CD4-positive, CD25-positive, alpha-beta regulatory T cell (primary cell): ENCODE data around the gene SEC24C. TPM values are rescaled to one million over a fixed set of nuclear protein-coding genes. Genes with fewer than 3 reads are reported as not detected.
"Not testable (repeated sequence)": the region's sequence is repeated elsewhere in the genome, so short reads cannot be mapped to it uniquely, and the experiment has no call there.

Source experiments
- ATAC-seq, 2 donors: fragments of 150-1000 bp; cut with Tn5 transposase; one replicate each; pipeline ENCODE4 v1.10.0; 2021; ENCODE audit warnings: low read depth in 2 of 2, moderate number of reproducible peaks in 2 of 2, moderate library complexity in 1 of 2
- DNase-seq, 3 donors: peaks; one replicate each; pipeline versions ENCODE4 v3.0.0 to v3.0.0-alpha.2; 2012 to 2022; ENCODE audit warnings: mixed read lengths in 1 of 3
- H3K27ac ChIP-seq: one replicate; pipeline ENCODE4 v1.7.0; 2013; ENCODE audit warnings: mild to moderate bottlenecking, low read length; ENCODE audit not compliant: insufficient read depth, poor library complexity, severe bottlenecking
- H3K27me3 ChIP-seq: one replicate; pipeline ENCODE4 v1.7.0; 2013; ENCODE audit warnings: low read length; ENCODE audit not compliant: control insufficient read depth, insufficient read depth
- H3K36me3 ChIP-seq: one replicate; pipeline ENCODE4 v1.7.0; 2013; ENCODE audit warnings: mild to moderate bottlenecking, low read length, moderate library complexity; ENCODE audit not compliant: control insufficient read depth, insufficient read depth
- H3K4me1 ChIP-seq: 2 replicates; pipeline ENCODE4 v1.7.0; 2013; ENCODE audit warnings: mild to moderate bottlenecking, low read length; ENCODE audit not compliant: insufficient read depth, control insufficient read depth, poor library complexity, severe bottlenecking
- H3K4me3 ChIP-seq: one replicate; pipeline ENCODE4 v1.7.0; 2013; ENCODE audit warnings: low read depth, mild to moderate bottlenecking, low read length, moderate library complexity
- H3K9me3 ChIP-seq, 2 experiments: 1 replicate in 1 of 2; 2 replicates in 1 of 2; pipeline ENCODE4 v1.7.0; 2013; ENCODE audit warnings: low read length in 2 of 2, mild to moderate bottlenecking in 1 of 2, moderate library complexity in 1 of 2; ENCODE audit not compliant: control insufficient read depth in 2 of 2
- H3K27ac Mint-ChIP-seq, 3 donors: one replicate each; pipeline ENCODE4 v1.8.0; 2020 to 2022; ENCODE audit warnings: mild to moderate bottlenecking in 3 of 3, mixed read lengths in 3 of 3, moderate library complexity in 2 of 3
- H3K27me3 Mint-ChIP-seq: one replicate; pipeline ENCODE4 v1.8.0; 2022; ENCODE audit warnings: mild to moderate bottlenecking, mixed read lengths
- H3K36me3 Mint-ChIP-seq: one replicate; pipeline ENCODE4 v1.8.0; 2020; ENCODE audit warnings: mixed read lengths
- H3K4me1 Mint-ChIP-seq, 4 donors: one replicate each; pipeline ENCODE4 v1.8.0; 2020 to 2022; ENCODE audit warnings: mixed read lengths in 4 of 4, mild to moderate bottlenecking in 1 of 4
- H3K4me3 Mint-ChIP-seq, 4 donors: one replicate each; pipeline ENCODE4 v1.8.0; 2020 to 2022; ENCODE audit warnings: mild to moderate bottlenecking in 4 of 4, mixed read lengths in 4 of 4, moderate library complexity in 3 of 4
- H3K9me3 Mint-ChIP-seq, 7 donors: one replicate each; pipeline ENCODE4 v1.8.0; 2020 to 2022; ENCODE audit warnings: mixed read lengths in 7 of 7, mild to moderate bottlenecking in 3 of 7, moderate library complexity in 2 of 7
- polyA plus RNA-seq, 4 donors: library from polyadenylated mRNA; unstranded; fragments of 300-500 nt; fragmentation: Illumina TruSeq; gene quantifications; one replicate each; pipeline ENCODE4 v1.2.3, GENCODE V29; 2021
- total RNA-seq: library from RNA; stranded (reverse); gene quantifications from one replicate; pipeline ENCODE4 v1.2.3, GENCODE V29; 2022

Gene SEC24C
- total and polyA plus RNA-seq, 5 donors from 2014 or later: 30.2 to 78.2 (median 39.3) TPM

GRCh38 chr10:73707628-73708027, 36.5 kb upstream of the SEC24C start:
- H3K4me1 ChIP-seq, DNase-seq, H3K36me3 ChIP-seq, H3K27me3 ChIP-seq, H3K4me3 Mint-ChIP-seq, H3K27ac Mint-ChIP-seq, H3K9me3 Mint-ChIP-seq, H3K4me1 Mint-ChIP-seq, ATAC-seq, H3K9me3 ChIP-seq, H3K27ac ChIP-seq, H3K27me3 Mint-ChIP-seq, H3K4me3 ChIP-seq: not testable (repeated sequence)
- peaks cover 10% of the 10 kb centered on the region for H3K36me3 Mint-ChIP-seq

GRCh38 chr10:73708122-73708521, 36.0 kb upstream of the SEC24C start:
- peaks cover 13% of the 10 kb centered on the region for H3K36me3 Mint-ChIP-seq
- H3K4me1 Mint-ChIP-seq, H3K9me3 Mint-ChIP-seq, DNase-seq, ATAC-seq, H3K27ac ChIP-seq, H3K4me3 ChIP-seq, H3K27me3 ChIP-seq, H3K9me3 ChIP-seq, H3K27me3 Mint-ChIP-seq, H3K4me1 ChIP-seq, H3K27ac Mint-ChIP-seq, H3K36me3 ChIP-seq, H3K4me3 Mint-ChIP-seq: not testable (repeated sequence)

- not testable (repeated sequence) for H3K4me1 Mint-ChIP-seq, H3K9me3 ChIP-seq, H3K4me3 Mint-ChIP-seq, H3K27me3 ChIP-seq, H3K4me1 ChIP-seq, H3K36me3 Mint-ChIP-seq, H3K27ac ChIP-seq, ATAC-seq, H3K27ac Mint-ChIP-seq, H3K27me3 Mint-ChIP-seq, H3K36me3 ChIP-seq, H3K9me3 Mint-ChIP-seq, H3K4me3 ChIP-seq, DNase-seq
Measured at GRCh38 chr10:73711683-73712082, 32.5 kb upstream of the SEC24C start.

GRCh38 chr10:73713912-73714311, 30.3 kb upstream of the SEC24C start:
- H3K27ac Mint-ChIP-seq, DNase-seq, H3K4me1 ChIP-seq, ATAC-seq, H3K4me3 ChIP-seq, H3K9me3 Mint-ChIP-seq, H3K9me3 ChIP-seq, H3K4me3 Mint-ChIP-seq, H3K27me3 Mint-ChIP-seq, H3K4me1 Mint-ChIP-seq, H3K27ac ChIP-seq, H3K27me3 ChIP-seq: not testable (repeated sequence)
- H3K36me3 ChIP-seq: peaks cover 27% of the 10 kb centered on the region
- peaks cover 26% of the 10 kb centered on the region for H3K36me3 Mint-ChIP-seq

GRCh38 chr10:73714483-73714882, 29.7 kb upstream of the SEC24C start:
- not testable (repeated sequence) for H3K4me1 Mint-ChIP-seq, ATAC-seq, H3K4me3 Mint-ChIP-seq, H3K4me3 ChIP-seq, H3K27ac Mint-ChIP-seq, H3K27ac ChIP-seq, H3K4me1 ChIP-seq, H3K27me3 Mint-ChIP-seq, DNase-seq, H3K9me3 Mint-ChIP-seq, H3K27me3 ChIP-seq, H3K9me3 ChIP-seq
- H3K36me3 Mint-ChIP-seq: peaks cover 32% of the 10 kb centered on the region
- H3K36me3 ChIP-seq: peaks cover 29% of the 10 kb centered on the region

- ATAC-seq, H3K4me3 ChIP-seq, H3K4me1 ChIP-seq, H3K4me1 Mint-ChIP-seq, H3K27ac Mint-ChIP-seq, H3K9me3 ChIP-seq, DNase-seq, H3K27ac ChIP-seq, H3K27me3 Mint-ChIP-seq, H3K9me3 Mint-ChIP-seq, H3K4me3 Mint-ChIP-seq, H3K27me3 ChIP-seq: not testable (repeated sequence)
- H3K36me3 Mint-ChIP-seq: peaks cover 33% of the 10 kb centered on the region
- H3K36me3 ChIP-seq: peaks cover 36% of the 10 kb centered on the region
Measured at GRCh38 chr10:73715179-73716156, 28.7 kb upstream of the SEC24C start.

GRCh38 chr10:73716251-73716650, 27.9 kb upstream of the SEC24C start:
- Histone ChIP-seq H3K27me3 (no peaks in the 10 kb centered on the region), H3K4me3 (no peak overlapping the region), H3K9me3 (no peaks in the 10 kb centered on the region), H3K27ac (no peak overlapping the region), H3K4me1 (no peaks in the 10 kb centered on the region), H3K36me3 (peaks cover 44% of the 10 kb centered on the region)
- no peak for DNase-seq
- no peak for ATAC-seq
- Mint-ChIP-seq H3K9me3 (no peaks in the 10 kb centered on the region), H3K27ac (no peak overlapping the region), H3K36me3 (peaks cover 41% of the 10 kb centered on the region), H3K4me3 (no peak overlapping the region), H3K27me3 (no peaks in the 10 kb centered on the region), H3K4me1 (peaks cover 0 to 5% (median under 1%) of the 10 kb centered on the region in 4 donors)

GRCh38 chr10:73717556-73717955, 26.6 kb upstream of the SEC24C start:
- peaks cover 42% of the 10 kb centered on the region for H3K36me3 Mint-ChIP-seq
- no peaks in the 10 kb centered on the region for H3K9me3 Mint-ChIP-seq
- H3K27ac Mint-ChIP-seq: peak overlapping the region in 2 of 3 donors; percentile 20 to 42
- no peak overlapping the region for H3K4me3 Mint-ChIP-seq
- no peak overlapping the region for H3K27ac ChIP-seq
- peaks cover 56% of the 10 kb centered on the region for H3K36me3 ChIP-seq
- H3K27me3 ChIP-seq: no peaks in the 10 kb centered on the region
- H3K9me3 ChIP-seq: no peaks in the 10 kb centered on the region
- no peaks in the 10 kb centered on the region for H3K4me1 ChIP-seq
- ATAC-seq (no peak), DNase-seq (no peak)
- peaks cover 0 to 5% (median under 1%) of the 10 kb centered on the region in 4 donors for H3K4me1 Mint-ChIP-seq
- no peak overlapping the region for H3K4me3 ChIP-seq
- no peaks in the 10 kb centered on the region for H3K27me3 Mint-ChIP-seq
